Sigmoid colon (tissue), 7 donors: ENCODE measurements around the gene EGR2. TPM values are rescaled to one million over a fixed set of nuclear protein-coding genes. Genes with fewer than 3 reads are reported as not detected.

ENCODE experiments used
- DNase-seq: peaks from one replicate; pipeline ENCODE4 v3.0.0-alpha.2; 2019
- H3K27ac ChIP-seq, 4 donors: fragments of 200-600 bp; sonication (generic); one replicate each; pipeline ENCODE4 v1.5.1; 2016 to 2019; ENCODE audit warnings: mild to moderate bottlenecking in 1 of 4
- H3K27me3 ChIP-seq, 3 donors: fragments of 200-600 bp; sonication (generic); one replicate each; pipeline ENCODE4 v1.5.1; 2019; ENCODE audit warnings: mild to moderate bottlenecking in 1 of 3
- H3K36me3 ChIP-seq, 4 donors: fragments of 200-600 bp; sonication (generic); one replicate each; pipeline ENCODE4 v1.5.1; 2016 to 2019
- H3K4me1 ChIP-seq, 4 donors: fragments of 200-600 bp; sonication (generic); one replicate each; pipeline ENCODE4 v1.5.1; 2017 to 2019
- H3K4me3 ChIP-seq, 4 donors: fragments of 200-600 bp; sonication (generic); one replicate each; pipeline ENCODE4 v1.5.1; 2017 to 2019; ENCODE audit warnings: mild to moderate bottlenecking in 2 of 4, moderate library complexity in 1 of 4
- H3K9me3 ChIP-seq, 4 donors: fragments of 200-600 bp in 3 of 4; sonication (generic) in 3 of 4; one replicate each; pipeline versions ENCODE4 v1.5.1 to v1.6.1; 2013 to 2019
- EP300 ChIP-seq, 4 donors: sonication (generic); formaldehyde crosslinking; IDR thresholded peaks; one replicate each; pipeline ENCODE4 v1.6.1; 2017; ENCODE audit warnings: antibody characterized with exemption in 4 of 4
- POLR2A ChIP-seq, 2 donors: fragments of 450-650 bp; IDR thresholded peaks; one replicate each; pipeline ENCODE4 v1.6.1; 2016; ENCODE audit warnings: antibody characterized with exemption in 2 of 2, mild to moderate bottlenecking in 2 of 2, moderate library complexity in 2 of 2
- POLR2AphosphoS5 ChIP-seq, 4 donors: sonication (generic); formaldehyde crosslinking; IDR thresholded peaks; one replicate each; pipeline ENCODE4 v1.6.1; 2017; ENCODE audit warnings: antibody characterized with exemption in 4 of 4
- WGBS, 2 donors: extraction: QIAGEN DNeasy Blood & Tissue Kit; methylation state at CpG; one replicate each; pipeline ENCODE4 v1.1.7; 2013; 5-methylcytosine and 5-hydroxymethylcytosine counted together
- intact Hi-C: fragments of 100-400 bp; cut with DNase I; formaldehyde crosslinking; loops from one replicate; pipeline ENCODE4 v1.15.1; 2023
- polyA plus RNA-seq, 3 donors: library from polyadenylated mRNA; stranded (reverse); fragments of 200-250 nt; gene quantifications; one replicate each; pipeline ENCODE4 v1.2.3, GENCODE V29; 2013
- total RNA-seq, 4 donors: library from RNA; depleted of rRNA; stranded (reverse); fragments of >200 nt; gene quantifications; one replicate each; pipeline ENCODE4 v1.1.0, GENCODE V29; 2016
- TF ChIP-seq, protein P1 (sequence below), 4 experiments: fragments of 450-650 bp in 3 of 4; fragments of 200-600 bp in 1 of 4; IDR thresholded peaks; one replicate each; pipeline ENCODE4 v1.5.1; 2016 to 2019; ENCODE audit warnings: antibody characterized with exemption in 4 of 4, mild to moderate bottlenecking in 3 of 4, moderate library complexity in 2 of 4
- donor health status: healthy with polysubstance abuse.
- donor health status: Bipolar disorder and iron deficiency.
- donor health status: healthy.

EGR2 gene
- total and polyA plus RNA-seq, 7 donors, result 0.23 to 3.4 (median 1.8) TPM

DNA sequence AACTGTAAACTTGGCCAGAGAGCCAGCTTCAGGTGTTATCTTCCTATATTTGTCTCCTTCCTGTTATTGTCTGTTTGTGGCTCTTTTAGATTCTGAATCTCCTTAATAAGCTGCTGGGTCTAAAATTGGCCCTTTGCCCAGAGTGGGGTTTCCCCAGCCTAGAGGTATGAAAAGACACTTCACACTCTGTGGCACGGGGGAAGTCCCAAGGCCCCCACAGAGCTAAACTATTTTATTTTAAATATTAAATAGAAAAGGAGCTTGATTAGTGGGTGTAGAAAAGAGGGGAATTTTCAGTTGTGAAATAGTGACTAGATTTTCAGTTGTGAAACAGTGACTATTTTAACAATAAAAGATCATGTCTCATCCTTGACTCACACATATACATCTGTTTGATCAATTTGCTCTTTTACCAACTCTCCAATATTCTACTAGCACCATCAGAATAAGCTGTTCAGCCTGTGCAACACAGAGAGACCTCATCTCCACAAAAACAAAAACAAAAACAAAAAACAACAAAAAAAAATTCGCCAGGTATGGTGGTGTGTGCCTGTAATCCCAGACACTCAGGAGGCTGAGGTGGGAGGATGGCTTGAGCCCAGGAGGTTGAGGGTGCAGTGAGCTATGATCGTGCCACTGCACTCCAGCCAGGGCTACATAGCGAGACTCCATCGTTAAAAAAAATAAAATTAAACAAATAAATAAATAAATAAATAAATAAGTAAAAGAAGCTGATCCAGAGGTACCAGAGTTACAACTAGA, 36.5 kb downstream of the EGR2 start:
- Histone ChIP-seq H3K36me3 (no peaks in the 10 kb centered on the region), H3K9me3 (no peaks in the 10 kb centered on the region), H3K4me3 (no peak overlapping the region), H3K27ac (no peak overlapping the region), H3K4me1 (no peaks in the 10 kb centered on the region), H3K27me3 (no peaks in the 10 kb centered on the region)
- DNase-seq, result no peak
- WGBS, 2 donors, result 80 to 81% methylated on average over 5 of the region's 5 CpGs
- intact Hi-C loops, result no loop called here
- TF ChIP-seq EP300 (IDR thresholded peaks at IDR 0.05) (no peak), POLR2AphosphoS5 (IDR thresholded peaks at IDR 0.05) (no peak), POLR2A (IDR thresholded peaks at IDR 0.05) (no peak)
- TF ChIP-seq, protein P1, sequence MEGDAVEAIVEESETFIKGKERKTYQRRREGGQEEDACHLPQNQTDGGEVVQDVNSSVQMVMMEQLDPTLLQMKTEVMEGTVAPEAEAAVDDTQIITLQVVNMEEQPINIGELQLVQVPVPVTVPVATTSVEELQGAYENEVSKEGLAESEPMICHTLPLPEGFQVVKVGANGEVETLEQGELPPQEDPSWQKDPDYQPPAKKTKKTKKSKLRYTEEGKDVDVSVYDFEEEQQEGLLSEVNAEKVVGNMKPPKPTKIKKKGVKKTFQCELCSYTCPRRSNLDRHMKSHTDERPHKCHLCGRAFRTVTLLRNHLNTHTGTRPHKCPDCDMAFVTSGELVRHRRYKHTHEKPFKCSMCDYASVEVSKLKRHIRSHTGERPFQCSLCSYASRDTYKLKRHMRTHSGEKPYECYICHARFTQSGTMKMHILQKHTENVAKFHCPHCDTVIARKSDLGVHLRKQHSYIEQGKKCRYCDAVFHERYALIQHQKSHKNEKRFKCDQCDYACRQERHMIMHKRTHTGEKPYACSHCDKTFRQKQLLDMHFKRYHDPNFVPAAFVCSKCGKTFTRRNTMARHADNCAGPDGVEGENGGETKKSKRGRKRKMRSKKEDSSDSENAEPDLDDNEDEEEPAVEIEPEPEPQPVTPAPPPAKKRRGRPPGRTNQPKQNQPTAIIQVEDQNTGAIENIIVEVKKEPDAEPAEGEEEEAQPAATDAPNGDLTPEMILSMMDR (IDR thresholded peaks at IDR 0.05), result no peak

DNA sequence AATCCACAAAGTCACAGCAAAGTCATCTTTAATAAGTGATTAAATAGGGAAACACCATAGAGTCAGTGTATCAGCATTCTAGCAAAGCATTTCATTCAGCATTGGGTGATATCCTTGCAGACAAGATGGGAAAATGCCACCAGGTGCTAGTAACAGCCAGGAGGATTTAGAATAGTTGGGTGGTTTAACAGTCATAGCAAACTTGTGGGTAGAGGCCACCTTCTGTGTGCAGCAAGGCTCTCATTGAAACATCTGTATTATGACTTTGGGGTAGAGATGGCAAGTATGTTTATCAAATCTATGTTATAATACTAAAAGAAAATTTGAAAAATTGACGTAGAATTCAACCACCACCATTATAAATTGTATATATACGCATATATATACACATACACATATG, 38.0 kb downstream of the EGR2 start:
- no peak for DNase-seq
- H3K4me1 ChIP-seq, result no peaks in the 10 kb centered on the region
- intact Hi-C loops, result no loop called here
- no peaks in the 10 kb centered on the region for H3K36me3 ChIP-seq
- H3K9me3 ChIP-seq, result no peaks in the 10 kb centered on the region
- no peaks in the 10 kb centered on the region for H3K27me3 ChIP-seq
- no peak overlapping the region for H3K4me3 ChIP-seq
- no peak for TF ChIP-seq POLR2A (IDR thresholded peaks at IDR 0.05)
- TF ChIP-seq, protein P1 (IDR thresholded peaks at IDR 0.05), result no peak
- no peak for TF ChIP-seq POLR2AphosphoS5 (IDR thresholded peaks at IDR 0.05)
- no peak for TF ChIP-seq EP300 (IDR thresholded peaks at IDR 0.05)
- WGBS, 2 donors, result 88 to 95% methylated on average over 2 of the region's 2 CpGs
- H3K27ac ChIP-seq, result no peak overlapping the region

DNA sequence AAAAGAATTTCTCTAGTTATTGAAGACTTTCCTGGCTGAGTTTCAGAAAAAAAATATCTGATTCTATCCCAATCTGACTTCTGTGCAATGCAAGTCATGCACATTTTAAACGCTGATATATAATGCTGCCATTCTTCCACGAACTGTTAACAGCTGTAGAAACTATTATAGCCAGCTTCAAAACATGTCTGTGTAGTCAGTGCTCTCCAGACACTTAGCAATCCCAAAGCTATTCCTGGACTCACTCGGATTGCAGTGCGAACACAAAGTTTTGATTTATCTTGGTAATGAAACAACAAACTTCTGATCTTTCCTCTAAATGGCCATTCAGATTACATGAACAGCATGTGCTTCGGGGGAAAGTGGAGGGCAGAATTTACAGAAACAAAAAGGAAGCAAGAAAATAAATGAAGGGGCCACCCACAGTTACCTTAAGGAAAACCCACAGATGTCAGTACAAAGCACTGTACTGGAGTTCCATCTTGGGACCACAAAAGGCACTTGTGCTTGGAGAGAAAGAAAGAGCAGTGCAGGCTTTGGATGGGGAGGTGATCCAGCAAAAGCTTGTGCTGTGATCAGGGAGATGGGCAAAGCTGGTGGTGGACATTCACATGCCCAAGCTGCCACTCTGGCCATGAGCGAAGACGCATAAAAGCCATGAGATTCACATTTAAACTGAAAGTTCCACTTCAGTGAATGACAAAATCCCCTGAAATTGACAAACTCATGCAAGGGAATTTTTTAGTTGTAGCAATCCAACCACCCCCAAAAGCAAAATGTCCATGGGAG, 43.8 kb downstream of the EGR2 start:
- intact Hi-C loops, result no loop called here
- H3K4me3 ChIP-seq, result no peak overlapping the region
- no peak for DNase-seq
- WGBS, 2 donors, result 66 to 82% methylated on average over 7 of the region's 7 CpGs
- H3K27ac ChIP-seq, result no peak overlapping the region
- TF ChIP-seq POLR2A (IDR thresholded peaks at IDR 0.05), result no peak
- no peak for TF ChIP-seq POLR2AphosphoS5 (IDR thresholded peaks at IDR 0.05)
- TF ChIP-seq, protein P1 (IDR thresholded peaks at IDR 0.05), result no peak
- TF ChIP-seq EP300 (IDR thresholded peaks at IDR 0.05), result no peak
- H3K9me3 ChIP-seq, result no peaks in the 10 kb centered on the region
- H3K27me3 ChIP-seq, result no peaks in the 10 kb centered on the region
- no peaks in the 10 kb centered on the region for H3K4me1 ChIP-seq
- H3K36me3 ChIP-seq, result no peaks in the 10 kb centered on the region

DNA sequence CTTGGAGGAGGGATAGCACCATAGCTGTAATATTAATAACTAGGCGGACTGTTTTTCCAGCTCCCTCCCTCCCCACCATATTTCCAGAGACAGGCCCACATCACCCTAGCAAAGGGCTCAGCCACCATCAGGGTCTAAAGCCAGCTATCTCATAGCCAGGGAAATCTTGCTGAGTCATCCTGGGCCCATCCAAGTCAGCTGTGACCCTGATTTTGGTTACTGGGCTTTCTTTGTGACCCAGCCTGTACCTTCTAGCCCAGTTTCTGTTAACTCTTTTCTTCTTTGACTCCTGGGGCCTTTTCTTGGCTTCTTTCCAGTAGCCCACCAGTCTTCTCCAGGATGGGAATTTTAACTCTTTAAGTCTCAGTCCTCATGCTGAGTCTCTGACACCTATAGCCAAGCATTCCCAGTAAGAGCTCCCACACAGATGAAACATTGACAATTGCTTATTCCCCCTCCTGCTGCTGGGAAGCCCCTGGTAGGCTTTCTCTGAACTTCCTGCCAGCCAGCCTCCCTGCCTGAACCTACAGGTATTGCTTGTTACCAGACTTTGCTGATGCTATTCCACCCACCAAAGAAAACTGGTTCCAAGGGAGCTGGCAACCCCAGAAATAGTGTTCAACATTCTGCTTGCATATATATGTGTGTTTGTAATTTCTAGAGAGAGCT, 46.5 kb downstream of the EGR2 start:
- no peaks in the 10 kb centered on the region for H3K9me3 ChIP-seq
- WGBS, 2 donors, result 88 to 95% methylated on average over 1 of the region's 1 CpG
- H3K27ac ChIP-seq, result no peak overlapping the region
- no peak overlapping the region for H3K4me3 ChIP-seq
- intact Hi-C loops, result no loop called here
- no peaks in the 10 kb centered on the region for H3K27me3 ChIP-seq
- no peaks in the 10 kb centered on the region for H3K36me3 ChIP-seq
- TF ChIP-seq POLR2AphosphoS5 (IDR thresholded peaks at IDR 0.05) (no peak), POLR2A (IDR thresholded peaks at IDR 0.05) (no peak), EP300 (IDR thresholded peaks at IDR 0.05) (no peak)
- TF ChIP-seq, protein P1 (IDR thresholded peaks at IDR 0.05), result no peak
- no peak for DNase-seq
- H3K4me1 ChIP-seq, result no peaks in the 10 kb centered on the region
